Keratinocyte (primary cell): ENCODE results near the gene GID4. TPM values are rescaled to one million over a fixed set of nuclear protein-coding genes. Genes with fewer than 3 reads are reported as not detected.

Experiments used
- DNase-seq: peaks from one replicate; pipeline ENCODE4 v3.0.0-alpha.2; 2011; ENCODE audit warnings: low read depth, missing footprints, low spot score
- FAIRE-seq: peaks from 2 replicates; lab custom pipeline; 2011; peaks lifted over from hg19 to GRCh38; lab: Jason Lieb, UNC
- H2AFZ ChIP-seq: 2 replicates; pipeline ENCODE4 v1.6.0; 2012; ENCODE audit warnings: low read length, control low read depth, inconsistent platforms; ENCODE audit not compliant: control insufficient read depth
- H3K27ac ChIP-seq: 2 replicates; pipeline ENCODE4 v1.5.1; 2011; ENCODE audit warnings: low read length; ENCODE audit not compliant: control insufficient read depth, insufficient read depth
- H3K27me3 ChIP-seq: 3 replicates; pipeline ENCODE4 v1.6.0; 2011; ENCODE audit warnings: low read length; ENCODE audit not compliant: control insufficient read depth, insufficient read depth; ENCODE audit errors: extremely low read depth
- H3K36me3 ChIP-seq, 2 experiments: 2 replicates in 1 of 2; 3 replicates in 1 of 2; pipeline ENCODE4 v1.5.1; 2011; ENCODE audit warnings: low read length in 2 of 2, mild to moderate bottlenecking in 1 of 2; ENCODE audit not compliant: control insufficient read depth in 2 of 2, insufficient read depth in 2 of 2; ENCODE audit errors: extremely low read depth in 1 of 2
- H3K4me1 ChIP-seq: 3 replicates; pipeline ENCODE4 v1.5.1; 2011; ENCODE audit warnings: low read length; ENCODE audit not compliant: control insufficient read depth, insufficient read depth; ENCODE audit errors: extremely low read depth
- H3K4me2 ChIP-seq: 3 replicates; pipeline ENCODE4 v1.6.0; 2011; ENCODE audit warnings: low read depth, low read length; ENCODE audit not compliant: control insufficient read depth, insufficient read depth; ENCODE audit errors: extremely low read depth
- H3K4me3 ChIP-seq, 3 experiments: fragments of 200-600 bp in 1 of 3; sonication (generic) in 1 of 3; 2 replicates in 2 of 3; 3 replicates in 1 of 3; pipeline ENCODE4 v1.5.1; 2011 to 2016; ENCODE audit warnings: low read length in 3 of 3, mild to moderate bottlenecking in 3 of 3, control low read depth in 2 of 3, inconsistent platforms in 1 of 3, low read depth in 1 of 3, mixed read lengths in 1 of 3, mixed run types in 1 of 3, moderate library complexity in 1 of 3; ENCODE audit not compliant: control insufficient read depth in 2 of 3, insufficient read depth in 2 of 3; ENCODE audit errors: extremely low read depth in 1 of 3
- H3K79me2 ChIP-seq: 2 replicates; pipeline ENCODE4 v1.6.0; 2012; ENCODE audit warnings: low read length; ENCODE audit not compliant: control insufficient read depth, insufficient read depth
- H3K9ac ChIP-seq: 3 replicates; pipeline ENCODE4 v1.6.0; 2011; ENCODE audit warnings: low read length; ENCODE audit not compliant: control insufficient read depth, insufficient read depth; ENCODE audit errors: extremely low read depth
- H3K9me1 ChIP-seq: 3 replicates; pipeline ENCODE4 v1.6.0; 2011; ENCODE audit warnings: low read length; ENCODE audit not compliant: control insufficient read depth, insufficient read depth; ENCODE audit errors: extremely low read depth
- H3K9me3 ChIP-seq: 2 replicates; pipeline ENCODE4 v1.5.1; 2012; ENCODE audit warnings: low read depth, low read length; ENCODE audit not compliant: control insufficient read depth
- H4K20me1 ChIP-seq: 3 replicates; pipeline ENCODE4 v1.6.0; 2011; ENCODE audit warnings: low read length; ENCODE audit not compliant: control insufficient read depth, insufficient read depth; ENCODE audit errors: extremely low read depth
- CTCF ChIP-seq, 3 experiments: IDR thresholded peaks in 1 of 3; conservative IDR thresholded peaks in 1 of 3; optimal IDR thresholded peaks in 1 of 3; 2 replicates in 2 of 3; 3 replicates in 1 of 3; pipeline versions ENCODE3 to v1.5.1; 2011; ENCODE audit warnings: low read length in 3 of 3, mild to moderate bottlenecking in 3 of 3, moderate library complexity in 2 of 3, control low read depth in 1 of 3, inconsistent platforms in 1 of 3; ENCODE audit not compliant: insufficient read depth in 2 of 3; ENCODE audit errors: extremely low read depth in 1 of 3
- EZH2 ChIP-seq: IDR thresholded peaks from one replicate; pipeline ENCODE4 v1.6.1; 2012; ENCODE audit warnings: inconsistent platforms, mild to moderate bottlenecking, low read length, moderate library complexity
- dilution Hi-C: fragments of 300-500 bp; cut with MboI; formaldehyde crosslinking; loops from one replicate; pipeline ENCODE4 v1.7.0; 2020; ENCODE audit warnings: low sequenced_read_pairs; ENCODE audit not compliant: extremely low pct_ligation_motif_present
- polyA minus RNA-seq, 3 experiments: library from RNA; depleted of rRNA, polyadenylated mRNA; stranded (reverse); fragments of >200 nt; gene quantifications; 1 replicate in 1 of 3; 2 replicates in 1 of 3; 3 replicates in 1 of 3; pipeline ENCODE4 v1.2.3, GENCODE V29; 2011
- polyA plus RNA-seq, 5 experiments: library from polyadenylated mRNA; depleted of rRNA in 3 of 5; stranded (reverse) in 3 of 5; stranded (forward) in 1 of 5; unstranded in 1 of 5; fragments of >200 nt; gene quantifications; 1 replicate in 1 of 5; 2 replicates in 3 of 5; 3 replicates in 1 of 5; pipeline versions ENCODE4 v1.2.1 to v1.2.3, GENCODE V29; 2011 to 2012; ENCODE audit warnings: missing spikeins in 2 of 5, low read depth in 1 of 5, low replicate concordance in 1 of 5

The GID4 gene
- 15.2 to 17.6 TPM (median 16.8 TPM) in 3 replicates for polyA plus RNA-seq
- polyA plus RNA-seq (2011; ENCODE audit: low read depth) = 8.0 TPM
- 20.4 and 25.7 TPM in 2 replicates for polyA plus RNA-seq (2011; cell fraction: cytosol; rRNA removed)
- polyA plus RNA-seq (2011; cell fraction: nucleus; rRNA removed) = 16.5 and 18.8 TPM in 2 replicates
- 15.7 and 20.5 TPM in 2 replicates for polyA plus RNA-seq (2012; ENCODE audit: low replicate concordance)
- polyA minus RNA-seq = 20.8 to 29.4 TPM (median 24.1 TPM) in 3 replicates
- 18.4 TPM for polyA minus RNA-seq (2011; cell fraction: cytosol; rRNA and poly(A)+ RNA removed)
- 7.8 and 14.3 TPM in 2 replicates for polyA minus RNA-seq (2011; cell fraction: nucleus; rRNA and poly(A)+ RNA removed)

- Histone ChIP-seq H3K4me3 (peak within 1 kb of the TSS; percentile 49 to 89 (median 86)), H3K9me1 (no peaks in the 10 kb centered on the region), H3K9ac (peak within 1 kb of the TSS; percentile 87), H4K20me1 (no peaks in the 10 kb centered on the region), H3K79me2 (peaks cover 77% of the 10 kb centered on the region), H3K9me3 (no peaks in the 10 kb centered on the region), H2AFZ (peak within 1 kb of the TSS; percentile 95), H3K4me1 (peaks cover 37% of the 10 kb centered on the region), H3K27ac (peak within 1 kb of the TSS; percentile 83), H3K36me3 (peaks cover 2 to 4% of the 10 kb centered on the region in 2 experiments), H3K4me2 (peak within 1 kb of the TSS; percentile 80), H3K27me3 (no peaks in the 10 kb centered on the region)
- dilution Hi-C loops = no loop called here
- TF ChIP-seq CTCF (optimal IDR thresholded peaks at IDR 0.05 in 1 of 3, IDR thresholded peaks at IDR 0.05 in 1 of 3, conservative IDR thresholded peaks at IDR 0.05 in 1 of 3; ENCODE audit: extremely low read depth in 1 of 3, insufficient read depth in 2 of 3, low read length in 3 of 3) (peak in 1 of 3 experiments; percentile 10), EZH2 (no peak)
- peak; percentile 96 for DNase-seq
- FAIRE-seq = peak; percentile 36
Measured at GRCh38 chr17:18038861-18039534, at the start of gene GID4, which contains the start of gene ATPAF2. Gene GID4, plus strand, starts transcription at chr17:18039408. Its CDS starts 57 bp downstream, at chr17:18039465. Gene ATPAF2, minus strand, starts transcription at chr17:18039168. Its CDS starts 155 bp downstream, at chr17:18039013.

- no peaks in the 10 kb centered on the region for H3K79me2 ChIP-seq
- H3K9me3 ChIP-seq = no peaks in the 10 kb centered on the region
- H3K4me1 ChIP-seq = peaks cover 20% of the 10 kb centered on the region
- no peak overlapping the region for H3K4me3 ChIP-seq
- H3K4me2 ChIP-seq = no peak overlapping the region
- H3K27ac ChIP-seq = no peak overlapping the region
- FAIRE-seq (no peak), DNase-seq (no peak)
- H3K27me3 ChIP-seq = no peaks in the 10 kb centered on the region
- no peaks in the 10 kb centered on the region for H3K9me1 ChIP-seq
- TF ChIP-seq EZH2 = no peak
- no peak for TF ChIP-seq CTCF (optimal IDR thresholded peaks at IDR 0.05 in 1 of 3, IDR thresholded peaks at IDR 0.05 in 1 of 3, conservative IDR thresholded peaks at IDR 0.05 in 1 of 3; ENCODE audit: extremely low read depth in 1 of 3, insufficient read depth in 2 of 3, low read length in 3 of 3)
- H3K36me3 ChIP-seq = no peaks in the 10 kb centered on the region
- no peak overlapping the region for H2AFZ ChIP-seq
- no peaks in the 10 kb centered on the region for H4K20me1 ChIP-seq
- dilution Hi-C loops = no loop called here
- no peak overlapping the region for H3K9ac ChIP-seq
Measured at GRCh38 chr17:17989618-17990017, 49.6 kb upstream of the GID4 start.
